Activated T-helper 1 cell treated with anti-CD3 and anti-CD28 coated beads, Interleukin-12 subunit alpha, Interleukin-12 subunit beta, Interleukin-2, Interleukin-4 antibody, amounts not matched to agents 30 ng/mL and 10 ng/mL and 1 ng/mL, durations not matched to agents 14 hours and 24 hours and 36 hours (primary cell): Measurements from ENCODE around the gene NTN1. TPM values are rescaled to one million over a fixed set of nuclear protein-coding genes. Genes with fewer than 3 reads are reported as not detected.
A peak's percentile ranks its signal among the peaks of the same experiment; 100 is the strongest.

Experiments
- DNase-seq: peaks from one replicate; pipeline ENCODE4 v3.0.0; 2021; ENCODE audit warnings: low spot score
- H3K27ac Mint-ChIP-seq: one replicate; pipeline ENCODE4 v1.8.0; 2021; ENCODE audit warnings: mild to moderate bottlenecking, mixed read lengths
- H3K27me3 Mint-ChIP-seq: one replicate; pipeline ENCODE4 v1.8.0; 2022; ENCODE audit warnings: mild to moderate bottlenecking, moderate library complexity, mixed read lengths; ENCODE audit not compliant: insufficient read depth
- H3K36me3 Mint-ChIP-seq: one replicate; pipeline ENCODE4 v1.8.0; 2021; ENCODE audit warnings: low read depth, mixed read lengths
- H3K4me1 Mint-ChIP-seq: one replicate; pipeline ENCODE4 v1.8.0; 2021; ENCODE audit warnings: low read depth, mixed read lengths
- H3K4me3 Mint-ChIP-seq: one replicate; pipeline ENCODE4 v1.8.0; 2021; ENCODE audit warnings: mild to moderate bottlenecking, moderate library complexity, mixed read lengths
- H3K9me3 Mint-ChIP-seq: one replicate; pipeline ENCODE4 v1.8.0; 2021; ENCODE audit warnings: mixed read lengths
- intact Hi-C: fragments of 100-400 bp; cut with micrococcal nuclease; formaldehyde crosslinking; loops from one replicate; pipeline ENCODE4 v1.15.1; 2024
- total RNA-seq: library from RNA; stranded (reverse); gene quantifications from 2 replicates; pipeline ENCODE4 v1.2.3, GENCODE V29; 2022

NTN1 gene
- total RNA-seq, 1 donor from 2014 or later, result 0.34 TPM

GRCh38 chr17:9016941-9017552 lies 4.3 kb upstream of the NTN1 start:
- Mint-ChIP-seq H3K4me3 (no peak overlapping the region), H3K36me3 (no peaks in the 10 kb centered on the region), H3K27me3 (peaks cover 38% of the 10 kb centered on the region), H3K4me1 (no peaks in the 10 kb centered on the region), H3K9me3 (no peaks in the 10 kb centered on the region), H3K27ac (no peak overlapping the region)
- intact Hi-C loops, result no loop called here
- DNase-seq, result no peak

DNA sequence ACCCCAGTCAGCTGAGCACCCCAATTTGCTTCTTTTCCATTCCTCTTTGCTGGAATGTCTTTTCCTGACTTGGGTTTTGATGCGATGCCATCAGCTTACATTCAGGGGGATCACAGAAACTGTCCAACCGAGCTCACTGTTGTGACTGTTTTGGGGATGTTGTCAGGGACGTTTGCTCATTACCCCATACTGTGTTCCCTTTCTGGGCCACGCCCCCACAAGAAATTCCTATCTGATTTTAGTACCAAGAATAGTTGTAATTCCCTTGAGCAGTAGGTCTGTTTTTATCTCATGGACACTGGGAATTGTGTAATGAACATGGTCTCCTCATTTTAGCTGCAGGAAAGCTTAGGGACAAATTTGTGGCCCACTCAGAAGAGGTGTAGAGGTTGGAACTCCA lies 2.6 kb upstream of the NTN1 start:
- peaks cover 36% of the 10 kb centered on the region for H3K27me3 Mint-ChIP-seq
- H3K27ac Mint-ChIP-seq, result no peak overlapping the region
- DNase-seq, result no peak
- no peaks in the 10 kb centered on the region for H3K36me3 Mint-ChIP-seq
- peaks cover 4% of the 10 kb centered on the region for H3K4me1 Mint-ChIP-seq
- intact Hi-C loops, result no loop called here
- no peaks in the 10 kb centered on the region for H3K9me3 Mint-ChIP-seq
- no peak overlapping the region for H3K4me3 Mint-ChIP-seq

- peaks cover 44% of the 10 kb centered on the region for H3K27me3 Mint-ChIP-seq
- peaks cover 4% of the 10 kb centered on the region for H3K4me1 Mint-ChIP-seq
- H3K4me3 Mint-ChIP-seq, result peak overlapping the region; percentile 65
- no peak for DNase-seq
- peak overlapping the region; percentile 17 for H3K27ac Mint-ChIP-seq
- no peaks in the 10 kb centered on the region for H3K9me3 Mint-ChIP-seq
- intact Hi-C loops, result loop anchor here (2.0 to 10.0 kb wide), 4 partner anchors 15 to 1805 kb away; partner anchors contain the start of genes ACADVL, DLG4 and MYH10
- no peaks in the 10 kb centered on the region for H3K36me3 Mint-ChIP-seq
Observed at GRCh38 chr17:9020096-9020823, 1.1 kb upstream of the NTN1 start.

DNA sequence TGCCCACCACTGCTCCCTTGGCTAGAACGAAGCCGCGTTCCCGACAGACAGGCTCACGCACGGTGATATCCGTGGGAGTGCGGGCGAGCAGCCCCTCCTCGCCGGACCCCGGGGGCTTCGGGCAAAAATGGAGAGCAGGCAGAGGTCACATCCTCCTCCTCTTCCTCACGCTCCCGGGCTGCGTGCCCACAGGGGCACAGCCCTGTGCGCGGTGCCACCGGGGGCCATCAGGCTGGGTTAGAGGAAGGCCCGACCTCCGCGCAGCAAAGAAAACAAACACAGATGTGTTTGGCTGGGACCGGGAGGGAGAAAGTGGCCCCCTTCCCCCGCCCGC lies 519 bp upstream of the NTN1 start:
- no peaks in the 10 kb centered on the region for H3K9me3 Mint-ChIP-seq
- H3K27ac Mint-ChIP-seq, result peak overlapping the region; percentile 17
- intact Hi-C loops, result loop anchor here (2.0 to 10.0 kb wide), 4 partner anchors 16 to 1806 kb away; partner anchors contain the start of genes ACADVL, DLG4 and MYH10
- peaks cover 50% of the 10 kb centered on the region for H3K27me3 Mint-ChIP-seq
- no peaks in the 10 kb centered on the region for H3K36me3 Mint-ChIP-seq
- peaks cover 4% of the 10 kb centered on the region for H3K4me1 Mint-ChIP-seq
- DNase-seq, result no peak
- peak overlapping the region; percentile 64 for H3K4me3 Mint-ChIP-seq

- Mint-ChIP-seq H3K27me3 (peaks cover 61% of the 10 kb centered on the region), H3K4me1 (peaks cover 4% of the 10 kb centered on the region), H3K36me3 (no peaks in the 10 kb centered on the region), H3K27ac (no peak overlapping the region), H3K4me3 (peak overlapping the region; percentile 91), H3K9me3 (no peaks in the 10 kb centered on the region)
- intact Hi-C loops, result loop anchor here (2.0 to 10.0 kb wide), 4 partner anchors 17 to 1807 kb away; partner anchors contain the start of genes ACADVL, DLG4 and MYH10
- DNase-seq, result no peak
Observed at GRCh38 chr17:9021992-9022572, 772 bp downstream of the NTN1 start.

DNA sequence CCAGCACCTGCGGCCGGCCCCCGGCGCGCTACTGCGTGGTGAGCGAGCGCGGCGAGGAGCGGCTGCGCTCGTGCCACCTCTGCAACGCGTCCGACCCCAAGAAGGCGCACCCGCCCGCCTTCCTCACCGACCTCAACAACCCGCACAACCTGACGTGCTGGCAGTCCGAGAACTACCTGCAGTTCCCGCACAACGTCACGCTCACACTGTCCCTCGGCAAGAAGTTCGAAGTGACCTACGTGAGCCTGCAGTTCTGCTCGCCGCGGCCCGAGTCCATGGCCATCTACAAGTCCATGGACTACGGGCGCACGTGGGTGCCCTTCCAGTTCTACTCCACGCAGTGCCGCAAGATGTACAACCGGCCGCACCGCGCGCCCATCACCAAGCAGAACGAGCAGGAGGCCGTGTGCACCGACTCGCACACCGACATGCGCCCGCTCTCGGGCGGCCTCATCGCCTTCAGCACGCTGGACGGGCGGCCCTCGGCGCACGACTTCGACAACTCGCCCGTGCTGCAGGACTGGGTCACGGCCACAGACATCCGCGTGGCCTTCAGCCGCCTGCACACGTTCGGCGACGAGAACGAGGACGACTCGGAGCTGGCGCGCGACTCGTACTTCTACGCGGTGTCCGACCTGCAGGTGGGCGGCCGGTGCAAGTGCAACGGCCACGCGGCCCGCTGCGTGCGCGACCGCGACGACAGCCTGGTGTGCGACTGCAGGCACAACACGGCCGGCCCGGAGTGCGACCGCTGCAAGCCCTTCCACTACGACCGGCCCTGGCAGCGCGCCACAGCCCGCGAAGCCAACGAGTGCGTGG lies 1.5 kb downstream of the NTN1 start:
- Mint-ChIP-seq H3K9me3 (no peaks in the 10 kb centered on the region), H3K4me3 (peak overlapping the region; percentile 91), H3K27me3 (peaks cover 66% of the 10 kb centered on the region), H3K27ac (peak overlapping the region; percentile 78), H3K4me1 (peaks cover 4% of the 10 kb centered on the region), H3K36me3 (no peaks in the 10 kb centered on the region)
- intact Hi-C loops, result loop anchor here (10.0 kb wide), 2 partner anchors 272 to 1808 kb away; partner anchors contain the start of genes ACADVL and DLG4
- DNase-seq, result no peak

DNA sequence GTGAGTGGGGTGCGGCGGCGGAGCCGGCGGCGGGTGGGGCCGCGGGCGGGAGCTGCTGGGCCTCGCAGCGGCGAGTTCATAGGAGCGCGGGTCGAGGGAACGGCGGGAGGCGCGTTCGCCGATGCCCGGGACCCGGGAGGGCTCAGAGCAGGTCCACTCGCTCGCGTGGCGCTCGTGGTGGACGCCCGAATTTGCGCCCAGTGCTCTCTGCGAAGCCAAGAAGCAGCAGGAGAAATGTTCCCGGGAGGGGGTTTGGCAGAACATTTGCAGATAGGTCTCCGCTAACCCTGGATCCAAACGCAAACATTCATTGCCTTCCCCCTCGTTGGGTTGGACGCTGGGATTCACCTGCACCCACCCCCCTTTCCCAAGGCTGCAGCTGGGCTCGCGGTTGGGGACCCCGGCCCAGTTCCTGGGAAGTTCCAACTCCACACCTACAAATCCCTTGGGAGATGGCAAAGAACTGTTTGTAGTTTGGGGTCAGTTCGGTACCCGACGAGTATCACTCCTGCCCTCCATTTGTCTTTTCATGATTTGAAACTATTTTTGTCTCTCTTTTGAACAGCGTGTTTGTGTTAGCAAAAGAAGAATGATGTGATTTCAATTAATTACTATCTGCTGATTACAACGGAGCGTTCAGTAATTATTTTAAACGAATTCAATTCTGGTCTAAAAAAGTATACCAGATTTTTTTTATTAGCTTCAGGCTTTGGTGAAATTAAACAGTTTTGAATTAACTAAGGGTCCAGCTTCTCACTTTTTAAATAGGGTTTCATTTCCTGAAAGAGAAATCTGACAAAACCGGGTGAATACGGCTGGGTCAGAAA lies 2.3 kb downstream of the NTN1 start:
- no peak for DNase-seq
- Mint-ChIP-seq H3K36me3 (no peaks in the 10 kb centered on the region), H3K9me3 (no peaks in the 10 kb centered on the region), H3K4me1 (peaks cover 4% of the 10 kb centered on the region), H3K27ac (peak overlapping the region; percentile 55), H3K4me3 (no peak overlapping the region), H3K27me3 (peaks cover 72% of the 10 kb centered on the region)
- intact Hi-C loops, result loop anchor here (10.0 kb wide), 2 partner anchors 271 to 1809 kb away; partner anchors contain the start of genes ACADVL and DLG4

DNA sequence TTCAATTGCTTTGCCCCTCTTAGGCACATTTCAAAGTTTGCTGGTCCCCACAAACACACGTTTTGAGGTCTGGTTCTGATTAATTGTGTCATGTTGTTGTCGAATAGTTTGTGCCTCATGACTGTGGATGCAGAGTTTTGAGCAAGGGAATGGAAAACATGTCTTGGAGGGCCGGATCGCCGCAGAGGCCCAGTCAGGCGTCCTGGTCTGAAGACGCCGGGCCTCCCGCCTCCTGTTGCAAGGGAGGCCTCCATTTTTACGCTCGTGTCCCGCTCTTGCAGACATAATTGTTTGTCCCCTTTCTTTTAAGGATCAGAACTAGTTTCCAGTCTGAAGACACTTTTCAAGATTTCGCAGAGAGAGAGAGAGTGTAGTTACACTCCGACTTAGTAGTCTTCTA lies 3.2 kb downstream of the NTN1 start:
- no peaks in the 10 kb centered on the region for H3K9me3 Mint-ChIP-seq
- no peak for DNase-seq
- H3K27ac Mint-ChIP-seq, result peak overlapping the region; percentile 50
- H3K4me1 Mint-ChIP-seq, result peaks cover 4% of the 10 kb centered on the region
- peaks cover 65% of the 10 kb centered on the region for H3K27me3 Mint-ChIP-seq
- H3K36me3 Mint-ChIP-seq, result no peaks in the 10 kb centered on the region
- no peak overlapping the region for H3K4me3 Mint-ChIP-seq
- intact Hi-C loops, result loop anchor here (10.0 kb wide), 2 partner anchors 270 to 1810 kb away; partner anchors contain the start of genes ACADVL and DLG4

- Mint-ChIP-seq H3K4me1 (peaks cover 4% of the 10 kb centered on the region), H3K9me3 (no peaks in the 10 kb centered on the region), H3K27me3 (peaks cover 63% of the 10 kb centered on the region), H3K27ac (no peak overlapping the region), H3K4me3 (no peak overlapping the region), H3K36me3 (no peaks in the 10 kb centered on the region)
- DNase-seq, result no peak
- intact Hi-C loops, result loop anchor here (10.0 kb wide), 2 partner anchors 268 to 1812 kb away; partner anchors contain the start of genes ACADVL and DLG4
Observed at GRCh38 chr17:9026741-9027140, 5.4 kb downstream of the NTN1 start.

DNA sequence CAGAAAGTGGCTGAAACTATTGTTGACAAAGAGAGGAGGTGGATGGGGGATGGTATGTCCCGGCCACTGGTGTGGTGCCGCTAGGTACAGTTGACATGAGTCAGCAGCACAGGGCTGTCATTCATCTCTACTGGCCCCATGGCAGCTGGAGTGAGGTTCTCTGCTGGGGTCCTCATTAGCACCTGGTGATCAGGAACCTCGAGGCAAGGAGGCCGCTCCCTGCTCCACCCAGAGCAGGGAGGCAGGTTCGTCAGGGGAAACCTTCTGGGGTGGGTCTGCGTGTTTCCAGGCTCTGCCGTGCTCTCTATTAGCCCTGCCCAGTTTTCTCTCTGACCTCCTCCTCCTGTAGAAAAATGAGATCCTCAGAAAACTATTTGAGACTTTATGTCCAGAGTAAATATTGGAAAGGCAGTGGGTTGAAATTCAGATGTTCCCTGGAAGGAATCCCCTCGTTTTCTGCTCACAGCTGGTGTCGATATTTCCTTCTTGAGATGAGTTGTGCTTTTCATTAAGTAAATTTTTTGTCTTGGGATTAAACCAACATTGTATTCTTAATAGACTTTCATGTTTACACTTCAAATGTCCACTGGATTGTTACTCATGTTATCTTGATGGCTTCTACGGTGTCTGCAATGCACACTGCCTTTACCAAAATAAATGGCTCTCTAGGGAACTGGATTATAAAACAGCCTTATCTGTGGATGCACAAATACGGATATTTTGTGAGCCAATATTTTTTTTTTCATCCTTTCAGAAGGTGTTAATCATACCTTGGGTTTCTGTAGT lies 7.1 kb downstream of the NTN1 start:
- Mint-ChIP-seq H3K27me3 (peaks cover 68% of the 10 kb centered on the region), H3K36me3 (no peaks in the 10 kb centered on the region), H3K9me3 (no peaks in the 10 kb centered on the region), H3K4me3 (no peak overlapping the region), H3K4me1 (no peaks in the 10 kb centered on the region), H3K27ac (no peak overlapping the region)
- no peak for DNase-seq
- intact Hi-C loops, result loop anchor here (10.0 kb wide), 2 partner anchors 266 to 1814 kb away; partner anchors contain the start of genes ACADVL and DLG4

GRCh38 chr17:9028988-9029570 lies 7.8 kb downstream of the NTN1 start:
- no peak overlapping the region for H3K27ac Mint-ChIP-seq
- H3K27me3 Mint-ChIP-seq, result peaks cover 62% of the 10 kb centered on the region
- no peak overlapping the region for H3K4me3 Mint-ChIP-seq
- intact Hi-C loops, result loop anchor here (10.0 kb wide), 2 partner anchors 266 to 1814 kb away; partner anchors contain the start of genes ACADVL and DLG4
- no peaks in the 10 kb centered on the region for H3K36me3 Mint-ChIP-seq
- H3K4me1 Mint-ChIP-seq, result no peaks in the 10 kb centered on the region
- DNase-seq, result no peak
- no peaks in the 10 kb centered on the region for H3K9me3 Mint-ChIP-seq
